HG02759 (cell line): ENCODE results near the gene MRPL16.

Source experiments
- ATAC-seq: cut with Tn5 transposase; IDR thresholded peaks from one replicate; pipeline ENCODE4 v1.9.1; 2021; ENCODE audit warnings: mild to moderate bottlenecking, moderate library complexity; ENCODE audit not compliant: unreplicated experiment

MRPL16 gene

GRCh38 chr11:59776210-59777066 is 34.1 kb downstream of the MRPL16 start:
- no peak for ATAC-seq

- no peak for ATAC-seq
Observed at GRCh38 chr11:59773083-59773440, 37.5 kb downstream of the MRPL16 start.

GRCh38 chr11:59771605-59772004 is 39.0 kb downstream of the MRPL16 start:
- ATAC-seq: no peak

GRCh38 chr11:59770869-59771268 is 39.7 kb downstream of the MRPL16 start:
- ATAC-seq: no peak

GRCh38 chr11:59770319-59770718 is 40.3 kb downstream of the MRPL16 start:
- ATAC-seq: no peak

GRCh38 chr11:59769828-59770227 is 40.8 kb downstream of the MRPL16 start:
- no peak for ATAC-seq

- no peak for ATAC-seq
Observed at GRCh38 chr11:59769111-59769510, 41.5 kb downstream of the MRPL16 start.

- ATAC-seq: no peak
Observed at GRCh38 chr11:59767225-59767611, 43.4 kb downstream of the MRPL16 start.

- ATAC-seq: no peak
Observed at GRCh38 chr11:59766542-59767224, 43.9 kb downstream of the MRPL16 start.

GRCh38 chr11:59765068-59765735 is 45.4 kb downstream of the MRPL16 start:
- no peak for ATAC-seq

- ATAC-seq: no peak
Observed at GRCh38 chr11:59761993-59762392, 48.6 kb downstream of the MRPL16 start.

GRCh38 chr11:59760771-59761170 is 49.8 kb downstream of the MRPL16 start:
- no peak for ATAC-seq

GRCh38 chr11:59759900-59760299 is 50.7 kb downstream of the MRPL16 start:
- no peak for ATAC-seq

- no peak for ATAC-seq
Observed at GRCh38 chr11:59758401-59759037, 52.1 kb downstream of the MRPL16 start.

GRCh38 chr11:59756845-59757244 is 53.7 kb downstream of the MRPL16 start:
- no peak for ATAC-seq

- no peak for ATAC-seq
Observed at GRCh38 chr11:59756558-59756840, 54.1 kb downstream of the MRPL16 start.
